GM08714 (cell line): Measurements from ENCODE around the gene FBXO33.
"Not testable (repeated sequence)": the region's sequence is repeated elsewhere in the genome, so short reads cannot be mapped to it uniquely, and the experiment has no call there.

Experiments used
- H3K4me3 ChIP-seq: fragments of 200-500 bp; sonication (Bioruptor generic); 2 replicates; pipeline ENCODE4 v1.5.1; 2014; ENCODE audit warnings: mild to moderate bottlenecking, low read length, inconsistent platforms
- ZNF274 ChIP-seq: IDR thresholded peaks from 2 replicates; pipeline ENCODE4 v1.6.1; 2012; ENCODE audit warnings: mild to moderate bottlenecking, low read depth, low read length

Gene FBXO33

DNA sequence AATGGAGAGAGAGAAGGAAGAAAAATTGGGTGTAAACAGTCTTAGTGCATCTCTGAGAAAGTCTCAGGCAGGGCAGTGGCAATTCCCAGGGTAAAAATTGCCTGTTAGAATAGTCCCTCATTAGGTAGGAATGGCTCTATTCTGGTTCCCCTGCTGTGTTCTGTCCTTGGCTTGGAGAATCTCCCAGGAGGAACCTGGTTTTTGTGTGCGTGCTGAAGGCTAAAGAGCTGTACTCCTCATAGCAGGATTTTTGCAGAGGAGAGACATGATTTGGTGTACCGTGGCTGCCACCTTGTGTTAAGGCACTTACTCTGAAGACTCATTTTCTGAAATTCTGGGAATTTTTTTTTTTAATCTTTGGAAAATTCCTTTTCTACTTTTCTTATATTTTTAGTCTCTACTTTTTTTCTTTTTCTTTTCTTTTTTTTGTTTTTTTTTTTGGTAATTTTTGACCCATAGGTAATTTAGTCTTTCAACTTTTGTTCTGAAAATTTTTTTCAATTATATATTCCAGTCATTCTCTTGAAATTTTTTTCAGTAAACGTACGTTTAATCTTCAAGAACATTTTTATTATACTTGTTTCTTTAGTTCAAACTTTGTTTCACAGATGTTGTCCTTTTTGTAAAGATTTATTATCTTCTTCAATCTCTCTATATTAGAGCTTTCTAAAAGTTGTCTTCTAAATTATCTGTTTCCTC lies 63.8 kb downstream of the FBXO33 start:
- no peak for TF ChIP-seq ZNF274
- H3K4me3 ChIP-seq = no peak overlapping the region

DNA sequence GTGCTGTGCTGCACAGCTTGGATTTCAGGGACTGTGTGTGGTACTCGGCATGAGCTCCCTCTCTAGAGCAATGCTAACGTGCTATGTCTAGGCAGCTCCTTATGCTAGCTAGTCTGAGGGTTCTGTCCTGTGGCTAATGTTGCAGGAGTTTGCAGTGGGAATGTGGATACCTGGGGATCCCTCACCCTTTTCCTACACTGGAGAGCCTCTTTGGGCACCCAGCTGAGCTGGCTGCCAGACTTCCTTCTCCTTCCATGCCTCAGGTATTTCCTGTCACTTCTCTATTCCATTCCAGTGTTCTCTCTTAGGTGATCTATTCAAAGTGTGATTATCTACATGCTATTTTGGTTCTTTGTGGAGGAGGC lies 64.9 kb downstream of the FBXO33 start:
- TF ChIP-seq ZNF274 = no peak
- no peak overlapping the region for H3K4me3 ChIP-seq

DNA sequence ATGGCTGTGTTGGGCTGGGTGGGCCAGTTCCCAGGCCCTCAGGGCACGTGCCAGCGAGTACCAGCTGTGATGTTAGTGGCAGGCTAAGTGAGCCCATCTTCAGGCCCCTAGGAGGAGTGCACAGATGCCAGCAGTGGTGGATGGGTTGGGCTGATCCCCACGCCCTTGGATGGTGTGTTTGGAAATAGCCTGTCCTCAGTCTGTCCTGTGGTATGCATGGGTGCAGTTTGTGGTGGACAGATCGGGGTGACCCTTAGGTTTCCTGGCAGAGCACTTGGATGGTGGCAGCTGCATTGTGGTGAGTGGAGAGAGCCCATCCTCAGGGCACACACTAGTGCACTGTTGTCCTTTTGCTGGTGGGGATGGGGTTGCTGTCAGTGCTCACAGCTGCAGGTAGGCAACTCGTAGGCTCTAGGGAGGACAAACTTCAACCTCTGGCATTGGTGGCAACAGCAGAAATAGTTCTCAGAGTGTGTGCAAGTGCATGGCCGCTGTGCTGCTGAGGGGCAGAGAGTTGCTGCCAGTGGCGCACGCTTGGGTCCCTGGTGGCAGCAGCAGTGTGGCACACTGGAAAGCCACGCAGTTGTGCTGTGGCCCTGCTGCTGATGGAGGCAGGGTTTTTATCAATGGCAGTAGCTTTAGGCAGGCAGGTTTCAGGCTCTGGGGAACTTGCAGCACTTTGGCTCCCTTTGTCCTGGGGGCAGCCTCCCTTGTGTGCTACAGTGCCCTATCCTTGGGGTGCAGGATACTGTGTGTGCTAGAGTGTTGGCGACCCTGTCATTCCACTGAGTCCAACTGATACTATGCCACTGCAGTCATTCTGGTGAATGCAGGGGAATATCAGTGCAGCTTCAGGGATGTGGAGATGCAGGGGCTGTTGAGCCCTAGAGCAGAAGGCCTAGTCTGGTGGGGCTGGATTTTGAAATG lies 65.5 kb downstream of the FBXO33 start:
- TF ChIP-seq ZNF274 = no peak
- H3K4me3 ChIP-seq = no peak overlapping the region

- TF ChIP-seq ZNF274 = no peak
- H3K4me3 ChIP-seq = no peak overlapping the region
These were observed 66.9 kb downstream of the FBXO33 start for GRCh38 chr14:39365354-39365753.

DNA sequence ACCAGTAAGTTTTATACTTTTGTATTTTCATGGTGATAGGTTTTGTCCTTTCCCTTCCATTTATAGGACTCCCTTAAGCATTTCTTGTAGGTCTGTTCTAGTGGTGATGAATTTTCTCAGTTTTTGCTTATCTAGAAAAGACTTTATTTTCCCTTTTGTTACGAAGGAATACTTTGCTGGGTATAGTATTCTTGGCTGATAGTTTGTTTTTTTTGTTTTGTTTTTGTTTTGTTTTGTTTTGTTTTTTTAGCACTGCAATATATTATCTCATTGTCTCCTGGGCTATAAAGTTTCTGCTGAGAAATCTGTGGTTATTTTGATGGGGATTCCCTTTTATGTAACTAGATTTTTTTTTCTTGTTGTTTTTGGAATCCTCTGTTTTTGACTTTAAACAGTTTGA lies 67.7 kb downstream of the FBXO33 start:
- TF ChIP-seq ZNF274 = no peak
- no peak overlapping the region for H3K4me3 ChIP-seq

DNA sequence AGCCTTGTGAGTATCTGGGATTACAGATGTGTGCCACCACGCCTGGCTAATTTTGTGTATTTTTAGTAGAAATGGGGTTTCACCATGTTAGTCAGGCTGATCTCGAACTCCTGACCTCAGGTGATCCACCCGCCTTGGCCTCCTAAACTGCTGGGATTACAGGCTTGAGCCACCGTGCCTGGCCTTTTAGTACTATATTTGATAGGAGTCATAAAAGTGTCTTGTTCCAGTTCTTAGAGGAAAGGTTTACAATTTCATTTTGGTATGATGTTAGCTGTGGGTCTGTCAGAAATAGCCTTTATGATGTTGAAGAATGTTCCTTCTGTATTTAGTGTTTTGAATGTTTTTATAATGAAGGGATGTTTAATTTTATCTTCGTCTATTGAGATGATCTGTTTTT lies 70.7 kb downstream of the FBXO33 start:
- H3K4me3 ChIP-seq = not testable (repeated sequence)

DNA sequence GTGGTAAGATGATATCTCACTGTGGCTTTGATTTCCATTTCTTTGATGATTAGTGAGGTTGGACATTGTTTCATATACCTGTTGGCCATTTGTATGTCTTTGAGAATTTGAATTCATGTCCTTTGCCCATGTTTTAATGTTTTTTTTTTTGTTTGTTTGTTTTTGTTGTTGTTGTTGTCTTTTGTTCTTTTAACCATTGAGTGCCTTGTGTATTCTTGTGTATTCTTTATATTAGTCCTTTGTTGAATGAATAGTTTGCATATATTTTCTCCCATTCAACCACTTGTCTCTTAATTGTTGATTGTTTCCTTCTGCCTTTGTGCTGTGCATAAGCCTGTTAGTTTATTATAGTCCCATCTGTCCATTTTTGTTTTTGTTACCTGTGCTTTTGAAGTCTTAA lies 71.9 kb downstream of the FBXO33 start:
- H3K4me3 ChIP-seq = no peak overlapping the region
- TF ChIP-seq ZNF274 = no peak

- not testable (repeated sequence) for H3K4me3 ChIP-seq
These were observed 73.2 kb downstream of the FBXO33 start for GRCh38 chr14:39359069-39359468.

DNA sequence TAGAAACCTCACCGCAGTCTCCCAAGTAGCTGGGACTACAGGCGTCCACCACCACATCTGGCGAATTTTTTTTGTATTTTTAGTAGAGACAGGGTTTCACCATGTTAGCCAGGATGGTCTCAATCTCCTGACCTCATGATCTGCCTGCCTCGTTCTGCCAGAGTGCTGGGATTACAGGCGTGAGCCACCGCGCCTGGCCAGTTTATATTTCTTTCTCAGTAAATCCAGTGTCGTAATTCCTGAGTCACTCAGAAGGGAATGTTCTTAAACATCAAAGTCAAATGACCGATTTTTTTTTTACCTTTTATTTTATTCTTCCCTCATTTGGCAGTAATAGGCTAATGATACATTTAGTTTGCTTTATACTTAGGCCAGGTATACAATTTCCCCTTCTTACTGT lies 80.5 kb downstream of the FBXO33 start:
- H3K4me3 ChIP-seq = no peak overlapping the region
- TF ChIP-seq ZNF274 = no peak

GRCh38 chr14:39350866-39351265 lies 81.4 kb downstream of the FBXO33 start:
- H3K4me3 ChIP-seq = no peak overlapping the region
- no peak for TF ChIP-seq ZNF274
